GM12874 (cell line): ENCODE results near the gene MAMDC2.

ENCODE experiments used
- CTCF ChIP-seq: IDR thresholded peaks from 2 replicates; pipeline ENCODE4 v1.5.1; 2011; ENCODE audit warnings: low read depth, mild to moderate bottlenecking, control low read depth, low read length, moderate library complexity; ENCODE audit not compliant: insufficient read depth

Gene MAMDC2

GRCh38 chr9:70006306-70006705 lies 37.3 kb upstream of the MAMDC2 start:
- no peak for TF ChIP-seq CTCF

GRCh38 chr9:70007831-70008230 lies 35.8 kb upstream of the MAMDC2 start:
- TF ChIP-seq CTCF: no peak

- TF ChIP-seq CTCF: no peak
Observed at GRCh38 chr9:70010015-70010414, 33.6 kb upstream of the MAMDC2 start.

GRCh38 chr9:70011366-70011765 lies 32.3 kb upstream of the MAMDC2 start:
- no peak for TF ChIP-seq CTCF

- no peak for TF ChIP-seq CTCF
Observed at GRCh38 chr9:70012569-70012968, 31.1 kb upstream of the MAMDC2 start.

GRCh38 chr9:70013598-70014196 lies 30.0 kb upstream of the MAMDC2 start:
- TF ChIP-seq CTCF: no peak

GRCh38 chr9:70015099-70015498 lies 28.5 kb upstream of the MAMDC2 start:
- TF ChIP-seq CTCF: no peak
